GM12874 (cell line): ENCODE measurements around the gene PRSS36.

ENCODE experiments used
- TF ChIP-seq, protein P1 (sequence below): IDR thresholded peaks from 2 replicates; pipeline ENCODE4 v1.5.1; 2011; ENCODE audit warnings: low read depth, mild to moderate bottlenecking, control low read depth, low read length, moderate library complexity; ENCODE audit not compliant: insufficient read depth

PRSS36 gene

GRCh38 chr16:31181102-31181830 is 31.4 kb upstream of the PRSS36 start:
- TF ChIP-seq, protein P1, sequence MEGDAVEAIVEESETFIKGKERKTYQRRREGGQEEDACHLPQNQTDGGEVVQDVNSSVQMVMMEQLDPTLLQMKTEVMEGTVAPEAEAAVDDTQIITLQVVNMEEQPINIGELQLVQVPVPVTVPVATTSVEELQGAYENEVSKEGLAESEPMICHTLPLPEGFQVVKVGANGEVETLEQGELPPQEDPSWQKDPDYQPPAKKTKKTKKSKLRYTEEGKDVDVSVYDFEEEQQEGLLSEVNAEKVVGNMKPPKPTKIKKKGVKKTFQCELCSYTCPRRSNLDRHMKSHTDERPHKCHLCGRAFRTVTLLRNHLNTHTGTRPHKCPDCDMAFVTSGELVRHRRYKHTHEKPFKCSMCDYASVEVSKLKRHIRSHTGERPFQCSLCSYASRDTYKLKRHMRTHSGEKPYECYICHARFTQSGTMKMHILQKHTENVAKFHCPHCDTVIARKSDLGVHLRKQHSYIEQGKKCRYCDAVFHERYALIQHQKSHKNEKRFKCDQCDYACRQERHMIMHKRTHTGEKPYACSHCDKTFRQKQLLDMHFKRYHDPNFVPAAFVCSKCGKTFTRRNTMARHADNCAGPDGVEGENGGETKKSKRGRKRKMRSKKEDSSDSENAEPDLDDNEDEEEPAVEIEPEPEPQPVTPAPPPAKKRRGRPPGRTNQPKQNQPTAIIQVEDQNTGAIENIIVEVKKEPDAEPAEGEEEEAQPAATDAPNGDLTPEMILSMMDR: no peak

DNA sequence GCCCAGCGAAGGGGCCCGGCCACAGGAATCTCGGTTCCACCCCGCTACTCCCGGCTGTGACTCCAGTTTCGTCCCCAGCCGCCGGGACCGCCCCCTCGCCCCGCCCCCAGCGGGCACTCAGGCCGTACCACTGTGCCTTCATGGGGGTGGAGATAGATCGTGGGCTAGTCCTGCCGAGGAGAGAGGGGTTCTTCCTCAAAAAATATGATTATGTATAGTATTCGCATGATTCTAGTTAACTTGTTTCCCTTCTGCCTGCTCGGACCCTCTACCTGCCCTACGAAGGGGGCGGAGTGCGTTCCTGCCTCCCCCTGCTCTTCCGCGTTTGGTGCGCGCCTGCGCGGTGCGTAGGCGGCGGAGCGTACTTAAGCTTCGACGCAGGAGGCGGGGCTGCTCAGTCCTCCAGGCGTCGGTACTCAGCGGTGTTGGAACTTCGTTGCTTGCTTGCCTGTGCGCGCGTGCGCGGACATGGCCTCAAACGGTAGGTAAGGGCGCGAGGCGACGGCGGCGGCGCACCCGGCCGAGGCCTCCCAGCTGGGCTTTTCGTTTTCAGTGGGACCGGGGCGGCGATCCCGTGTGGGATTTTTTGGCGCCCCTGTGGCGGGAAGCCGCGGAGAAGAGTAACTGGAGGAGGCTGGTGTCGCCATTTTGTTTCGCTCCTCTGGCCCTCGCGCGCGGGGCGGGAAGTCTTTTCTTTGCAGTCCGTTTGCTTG is 30.0 kb upstream of the PRSS36 start, which contains the start of gene FUS:
FUS (plus strand) TSS at position 393 of the 713 bp plus-strand sequence; CDS start at position 469, 76 bp downstream.
- TF ChIP-seq, protein P1: no peak

- TF ChIP-seq, protein P1: no peak
These were observed 29.4 kb upstream of the PRSS36 start for GRCh38 chr16:31179219-31179746.

GRCh38 chr16:31177136-31177535 is 27.3 kb upstream of the PRSS36 start:
- TF ChIP-seq, protein P1: no peak

DNA sequence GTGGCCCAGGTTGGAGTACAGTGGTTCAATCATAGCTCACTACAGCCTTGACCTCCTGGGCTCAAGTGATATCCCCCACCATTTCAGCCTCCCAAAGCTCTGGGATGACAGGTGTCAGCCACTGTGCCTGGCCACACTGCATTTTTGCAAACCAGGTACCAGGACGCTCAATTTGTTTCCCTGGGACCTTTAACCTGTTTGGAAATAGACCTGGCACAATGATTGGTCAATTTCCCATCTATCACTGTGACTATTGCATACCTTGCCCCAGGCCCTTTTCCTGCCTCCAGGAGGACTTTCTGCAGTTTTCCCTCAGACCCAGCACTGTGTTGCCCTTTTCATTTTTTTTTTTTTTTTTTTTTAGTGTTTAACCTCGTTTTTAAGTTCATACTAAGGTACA is 19.0 kb upstream of the PRSS36 start:
- TF ChIP-seq, protein P1: no peak

- TF ChIP-seq, protein P1: no peak
These were observed 17.4 kb upstream of the PRSS36 start for GRCh38 chr16:31167315-31167714.

GRCh38 chr16:31157136-31157535 is 7.3 kb upstream of the PRSS36 start:
- TF ChIP-seq, protein P1: no peak
